Nephron (organoid): ENCODE data around the gene TOR2A.

Source experiments
- H3K27ac Mint-ChIP-seq, 3 experiments: 2 replicates each; pipeline ENCODE4 v1.8.0; 2020; ENCODE audit warnings: mixed read lengths in 3 of 3, mild to moderate bottlenecking in 2 of 3, moderate library complexity in 1 of 3
- H3K27me3 Mint-ChIP-seq: 2 replicates; pipeline ENCODE4 v1.8.0; 2021; ENCODE audit warnings: low read depth, mild to moderate bottlenecking, moderate library complexity, mixed read lengths
- H3K36me3 Mint-ChIP-seq: 2 replicates; pipeline ENCODE4 v1.8.0; 2020; ENCODE audit warnings: low read depth, mixed read lengths
- H3K4me1 Mint-ChIP-seq: 2 replicates; pipeline ENCODE4 v1.8.0; 2020; ENCODE audit warnings: mixed read lengths
- H3K4me3 Mint-ChIP-seq, 3 experiments: 2 replicates each; pipeline ENCODE4 v1.8.0; 2020; ENCODE audit warnings: mild to moderate bottlenecking in 3 of 3, mixed read lengths in 3 of 3, moderate library complexity in 2 of 3
- H3K9me3 Mint-ChIP-seq: 2 replicates; pipeline ENCODE4 v1.8.0; 2020; ENCODE audit warnings: mixed read lengths
- CTCF ChIP-seq, 3 experiments: fragments of 200-600 bp; sonication (generic); IDR thresholded peaks; one replicate each; pipeline ENCODE4 v1.5.0; 2021; ENCODE audit warnings: antibody characterized with exemption in 3 of 3; ENCODE audit not compliant: unreplicated experiment in 3 of 3

TOR2A gene

GRCh38 chr9:127773981-127774380 is 38.9 kb upstream of the TOR2A start:
- H3K27me3 Mint-ChIP-seq = peaks cover 3% of the 10 kb centered on the region
- no peaks in the 10 kb centered on the region for H3K9me3 Mint-ChIP-seq
- peaks cover 23% of the 10 kb centered on the region for H3K4me1 Mint-ChIP-seq
- no peak for TF ChIP-seq CTCF (IDR thresholded peaks at IDR 0.05; ENCODE audit: unreplicated experiment in 3 of 3)
- peak overlapping the region in 1 of 3 experiments; percentile 47 for H3K4me3 Mint-ChIP-seq
- peak overlapping the region in 1 of 3 experiments; percentile 33 for H3K27ac Mint-ChIP-seq
- no peaks in the 10 kb centered on the region for H3K36me3 Mint-ChIP-seq

DNA sequence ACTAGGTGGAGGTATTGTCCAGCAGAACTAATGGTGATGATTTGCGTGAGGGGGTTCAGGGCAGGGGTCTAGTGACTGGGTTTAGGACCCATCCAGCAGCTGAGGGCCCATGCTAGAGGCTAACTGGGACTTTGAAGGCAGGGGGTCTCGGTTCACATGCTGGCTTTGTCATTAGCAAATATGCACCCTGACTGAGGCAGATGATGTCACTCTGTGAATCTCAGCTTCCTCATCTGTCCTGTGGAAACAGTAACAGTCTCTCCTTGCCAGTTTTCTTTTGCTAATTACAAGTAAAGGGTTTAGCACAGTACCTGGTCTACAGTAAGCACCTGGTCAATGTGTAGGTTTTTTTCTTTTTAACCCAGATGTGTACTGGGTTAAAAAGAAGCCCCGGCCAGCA is 38.2 kb upstream of the TOR2A start:
- no peaks in the 10 kb centered on the region for H3K9me3 Mint-ChIP-seq
- H3K36me3 Mint-ChIP-seq = no peaks in the 10 kb centered on the region
- H3K27me3 Mint-ChIP-seq = peaks cover 3% of the 10 kb centered on the region
- peaks cover 27% of the 10 kb centered on the region for H3K4me1 Mint-ChIP-seq
- H3K4me3 Mint-ChIP-seq = no peak overlapping the region
- H3K27ac Mint-ChIP-seq = no peak overlapping the region
- no peak for TF ChIP-seq CTCF (IDR thresholded peaks at IDR 0.05; ENCODE audit: unreplicated experiment in 3 of 3)

GRCh38 chr9:127772603-127773002 is 37.5 kb upstream of the TOR2A start:
- Mint-ChIP-seq H3K4me3 (no peak overlapping the region), H3K27ac (no peak overlapping the region), H3K9me3 (no peaks in the 10 kb centered on the region), H3K4me1 (peaks cover 25% of the 10 kb centered on the region), H3K27me3 (peaks cover 3% of the 10 kb centered on the region), H3K36me3 (no peaks in the 10 kb centered on the region)
- TF ChIP-seq CTCF (IDR thresholded peaks at IDR 0.05; ENCODE audit: unreplicated experiment in 3 of 3) = no peak

- Mint-ChIP-seq H3K36me3 (no peaks in the 10 kb centered on the region), H3K27me3 (peaks cover 3% of the 10 kb centered on the region), H3K9me3 (no peaks in the 10 kb centered on the region), H3K4me3 (peak overlapping the region; percentile 83 to 91 (median 86)), H3K4me1 (peaks cover 29% of the 10 kb centered on the region), H3K27ac (peak overlapping the region; percentile 35 to 99 (median 87))
- no peak for TF ChIP-seq CTCF (IDR thresholded peaks at IDR 0.05; ENCODE audit: unreplicated experiment in 3 of 3)
These were observed 36.6 kb upstream of the TOR2A start for GRCh38 chr9:127771570-127772189.

- Mint-ChIP-seq H3K4me1 (peaks cover 29% of the 10 kb centered on the region), H3K4me3 (peak overlapping the region; percentile 83 to 91 (median 86)), H3K9me3 (no peaks in the 10 kb centered on the region), H3K27me3 (peaks cover 3% of the 10 kb centered on the region), H3K36me3 (peaks cover 4% of the 10 kb centered on the region), H3K27ac (peak overlapping the region; percentile 35 to 99 (median 87))
- no peak for TF ChIP-seq CTCF (IDR thresholded peaks at IDR 0.05; ENCODE audit: unreplicated experiment in 3 of 3)
These were observed 35.9 kb upstream of the TOR2A start for GRCh38 chr9:127770905-127771569.

- H3K36me3 Mint-ChIP-seq = peaks cover 5% of the 10 kb centered on the region
- no peak for TF ChIP-seq CTCF (IDR thresholded peaks at IDR 0.05; ENCODE audit: unreplicated experiment in 3 of 3)
- no peaks in the 10 kb centered on the region for H3K9me3 Mint-ChIP-seq
- H3K4me1 Mint-ChIP-seq = peaks cover 29% of the 10 kb centered on the region
- peak overlapping the region; percentile 83 to 91 (median 86) for H3K4me3 Mint-ChIP-seq
- peaks cover 3% of the 10 kb centered on the region for H3K27me3 Mint-ChIP-seq
- H3K27ac Mint-ChIP-seq = peak overlapping the region; percentile 60 to 99 (median 87)
These were observed 35.5 kb upstream of the TOR2A start for GRCh38 chr9:127770583-127770904.
